ENCODE data around the gene PTCHD4. TPM values are rescaled to one million over a fixed set of nuclear protein-coding genes. Genes with fewer than 3 reads are reported as not detected.

PTCHD4 gene
- total and polyA plus RNA-seq, 7 donors, result 0.03 to 1.4 (median 1.1) TPM; not detected in 2

GRCh38 chr6:48139818-48140614, 29.0 kb upstream of the PTCHD4 start:
- Histone ChIP-seq H3K36me3 (no peaks in the 10 kb centered on the region), H3K27me3 (no peaks in the 10 kb centered on the region), H3K9me3 (no peaks in the 10 kb centered on the region), H3K4me3 (no peak overlapping the region), H3K27ac (no peak overlapping the region), H3K4me1 (no peaks in the 10 kb centered on the region)
- 77 to 78% methylated on average over 2 of the region's 2 CpGs for WGBS, 2 donors
- TF ChIP-seq POLR2AphosphoS5 (IDR thresholded peaks at IDR 0.05) (no peak), EP300 (IDR thresholded peaks at IDR 0.05) (no peak), POLR2A (IDR thresholded peaks at IDR 0.05) (no peak), CTCF (IDR thresholded peaks at IDR 0.05) (no peak)
- DNase-seq, result no peak
- intact Hi-C loops (cut with DNase I), result no loop called here

- intact Hi-C loops (cut with DNase I), result no loop called here
- no peak for TF ChIP-seq EP300 (IDR thresholded peaks at IDR 0.05)
- no peak for TF ChIP-seq CTCF (IDR thresholded peaks at IDR 0.05)
- no peak for TF ChIP-seq POLR2A (IDR thresholded peaks at IDR 0.05)
- TF ChIP-seq POLR2AphosphoS5 (IDR thresholded peaks at IDR 0.05), result no peak
- H3K4me1 ChIP-seq, result no peaks in the 10 kb centered on the region
- H3K36me3 ChIP-seq, result no peaks in the 10 kb centered on the region
- no peak overlapping the region for H3K27ac ChIP-seq
- no peak overlapping the region for H3K4me3 ChIP-seq
- H3K27me3 ChIP-seq, result no peaks in the 10 kb centered on the region
- 71 to 77% methylated on average over 2 of the region's 2 CpGs for WGBS, 2 donors
- no peaks in the 10 kb centered on the region for H3K9me3 ChIP-seq
- DNase-seq, result no peak
These were observed 25.9 kb upstream of the PTCHD4 start for GRCh38 chr6:48136856-48137255.

- Histone ChIP-seq H3K9me3 (no peaks in the 10 kb centered on the region), H3K4me1 (no peaks in the 10 kb centered on the region), H3K36me3 (no peaks in the 10 kb centered on the region), H3K27ac (no peak overlapping the region), H3K27me3 (no peaks in the 10 kb centered on the region), H3K4me3 (no peak overlapping the region)
- TF ChIP-seq CTCF (IDR thresholded peaks at IDR 0.05), result no peak
- no peak for TF ChIP-seq POLR2A (IDR thresholded peaks at IDR 0.05)
- TF ChIP-seq EP300 (IDR thresholded peaks at IDR 0.05), result no peak
- no peak for TF ChIP-seq POLR2AphosphoS5 (IDR thresholded peaks at IDR 0.05)
- WGBS, 2 donors, result 77 to 85% methylated on average over 5 of the region's 5 CpGs
- DNase-seq, result no peak
- intact Hi-C loops (cut with DNase I), result no loop called here
These were observed 24.5 kb upstream of the PTCHD4 start for GRCh38 chr6:48135323-48136084.

GRCh38 chr6:48134246-48134645, 23.2 kb upstream of the PTCHD4 start:
- no peak for DNase-seq
- TF ChIP-seq CTCF (IDR thresholded peaks at IDR 0.05) (no peak), EP300 (IDR thresholded peaks at IDR 0.05) (no peak), POLR2AphosphoS5 (IDR thresholded peaks at IDR 0.05) (no peak), POLR2A (IDR thresholded peaks at IDR 0.05) (no peak)
- H3K36me3 ChIP-seq, result no peaks in the 10 kb centered on the region
- no peaks in the 10 kb centered on the region for H3K9me3 ChIP-seq
- H3K27ac ChIP-seq, result no peak overlapping the region
- no peaks in the 10 kb centered on the region for H3K27me3 ChIP-seq
- H3K4me1 ChIP-seq, result no peaks in the 10 kb centered on the region
- 46 to 49% methylated on average over 2 of the region's 2 CpGs for WGBS, 2 donors
- no peak overlapping the region for H3K4me3 ChIP-seq
- intact Hi-C loops (cut with DNase I), result no loop called here

Data from sigmoid colon (tissue), 7 donors.